Epithelial cell of proximal tubule (primary cell): ENCODE results near the gene ELFN1. TPM values are rescaled to one million over a fixed set of nuclear protein-coding genes. Genes with fewer than 3 reads are reported as not detected.

Source experiments
- DNase-seq: peaks from one replicate; pipeline ENCODE4 v3.0.0-alpha.2; 2011; ENCODE audit warnings: low read depth
- H3K4me3 ChIP-seq: 2 replicates; pipeline ENCODE4 v1.5.1; 2011; ENCODE audit warnings: low read depth, mild to moderate bottlenecking, low read length
- CTCF ChIP-seq: conservative IDR thresholded peaks from 2 replicates; pipeline ENCODE4 v1.5.1; 2012; ENCODE audit warnings: low read depth, mild to moderate bottlenecking, low read length
- total RNA-seq: library from RNA; depleted of rRNA; stranded (reverse); fragments of >200 nt; gene quantifications from 2 replicates; pipeline ENCODE4 v1.2.3, GENCODE V29; 2015

Gene ELFN1
- total RNA-seq, 1 donor from 2014 or later = 0.23 TPM

- no peak for DNase-seq
- H3K4me3 ChIP-seq = no peak overlapping the region
- TF ChIP-seq CTCF = no peak
Measured at GRCh38 chr7:1752111-1752510, 82.0 kb downstream of the ELFN1 start.

DNA sequence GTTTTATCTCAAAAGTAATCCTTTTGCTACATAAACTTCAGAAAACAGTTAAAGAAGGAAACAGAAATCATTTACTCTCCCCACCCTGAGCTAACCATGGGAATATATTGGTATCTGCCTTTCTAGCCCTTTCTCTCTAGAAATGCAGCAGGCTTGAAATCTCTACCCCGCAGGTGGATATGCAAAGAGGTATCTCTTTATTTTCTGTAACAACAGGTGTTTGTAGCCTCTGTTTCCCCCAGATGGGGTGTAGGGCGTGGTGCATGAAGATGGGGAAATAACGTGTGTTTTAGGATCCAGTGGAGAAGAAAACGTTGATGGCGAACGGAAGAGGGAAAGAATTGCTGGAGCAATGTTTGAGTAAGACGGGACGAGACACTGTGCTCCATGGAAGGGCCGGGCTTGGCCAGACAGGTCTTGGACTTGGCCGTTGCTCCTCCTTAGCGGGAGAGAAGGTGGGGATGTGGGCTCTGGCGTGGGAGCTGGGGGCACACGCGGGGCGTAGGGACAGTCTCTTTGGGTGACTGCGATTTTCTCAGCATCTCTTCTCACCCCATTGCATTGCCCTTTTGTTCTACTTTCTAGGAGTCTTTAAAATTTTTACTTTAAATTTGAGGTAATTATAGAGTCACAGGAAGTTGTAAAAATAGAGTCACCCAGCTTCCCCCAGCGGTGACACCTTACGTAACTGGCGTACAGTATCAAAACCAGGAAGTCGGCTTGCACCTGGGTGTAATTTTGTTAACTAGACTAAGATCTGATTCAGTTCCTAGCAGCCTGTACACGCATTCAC is 82.9 kb downstream of the ELFN1 start:
- TF ChIP-seq CTCF = no peak
- no peak overlapping the region for H3K4me3 ChIP-seq
- DNase-seq = no peak

DNA sequence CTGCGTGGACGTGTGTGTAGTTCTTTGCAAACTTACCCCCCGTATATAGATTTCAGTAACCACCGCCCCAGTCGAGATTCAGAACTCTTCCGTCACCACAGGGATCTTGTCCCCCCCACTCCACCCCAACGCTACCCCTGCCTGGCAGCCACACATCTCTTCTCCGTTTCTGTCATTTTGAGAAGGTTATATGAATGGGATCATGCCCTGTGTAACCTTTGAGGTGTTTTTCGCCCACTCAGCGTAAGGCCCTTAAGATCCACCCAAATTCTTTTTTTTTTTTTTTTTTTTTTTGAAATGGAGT is 83.4 kb downstream of the ELFN1 start:
- TF ChIP-seq CTCF = no peak
- DNase-seq = no peak
- no peak overlapping the region for H3K4me3 ChIP-seq

DNA sequence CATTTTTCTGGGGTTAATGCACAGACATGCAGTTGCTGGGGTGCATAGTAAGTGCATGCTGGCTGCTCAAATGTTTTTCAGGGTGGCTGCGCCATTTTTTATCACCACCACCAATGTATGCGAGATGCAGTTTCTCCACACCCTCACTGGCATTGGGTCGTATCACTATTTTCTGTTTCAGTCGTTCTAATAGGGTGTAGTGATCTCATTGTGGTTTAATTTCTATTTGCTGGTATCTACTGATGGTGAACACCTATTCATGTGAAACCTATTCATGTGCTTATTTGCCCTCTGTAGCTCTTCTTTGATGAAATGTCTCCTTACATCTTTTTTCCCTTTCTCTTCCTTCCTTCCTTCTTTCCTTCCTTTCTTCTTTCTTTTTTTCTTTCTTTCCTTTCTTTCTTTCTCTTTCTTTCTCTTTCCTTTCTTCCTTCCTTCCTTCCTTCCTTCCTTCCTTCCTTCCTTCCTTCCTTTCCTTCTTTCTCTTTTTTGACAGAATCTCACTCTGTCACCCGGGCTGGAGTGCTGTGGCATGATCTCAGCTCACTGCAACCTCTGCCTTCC is 84.3 kb downstream of the ELFN1 start:
- no peak overlapping the region for H3K4me3 ChIP-seq
- no peak for DNase-seq
- TF ChIP-seq CTCF = no peak

GRCh38 chr7:1755783-1756625 is 85.9 kb downstream of the ELFN1 start:
- H3K4me3 ChIP-seq = no peak overlapping the region
- DNase-seq = no peak
- TF ChIP-seq CTCF = no peak

DNA sequence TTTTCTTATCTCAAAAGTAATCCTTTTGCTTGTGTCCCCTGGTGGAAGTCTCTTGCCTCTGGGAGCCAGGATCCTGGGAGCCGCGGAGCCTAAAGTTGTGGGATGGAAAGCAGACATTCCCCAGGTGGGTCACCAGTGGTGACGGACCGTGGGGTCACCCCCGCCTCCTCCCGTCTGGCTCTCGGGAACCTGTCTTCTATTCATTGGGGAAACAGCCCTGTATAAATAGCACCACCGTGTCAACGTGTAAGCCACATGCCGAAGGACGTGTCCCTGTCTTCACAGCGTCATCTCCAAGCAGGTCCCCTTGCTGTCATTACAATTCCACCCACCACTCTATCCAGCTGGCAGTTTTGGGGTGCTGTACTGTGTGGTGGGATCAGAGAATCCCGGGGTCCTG is 87.5 kb downstream of the ELFN1 start:
- no peak for DNase-seq
- H3K4me3 ChIP-seq = no peak overlapping the region
- no peak for TF ChIP-seq CTCF
